GM23338 (cell line): ENCODE data around the gene SNCA.

ENCODE experiments used
- EZH2 ChIP-seq: fragments of 200-600 bp; sonication (generic); IDR thresholded peaks from one replicate; pipeline ENCODE4 v1.8.0; 2017; ENCODE audit warnings: antibody characterized with exemption, mild to moderate bottlenecking, low read depth; ENCODE audit not compliant: unreplicated experiment
- EZH2phosphoT487 ChIP-seq: fragments of 200-600 bp; sonication (generic); IDR thresholded peaks from one replicate; pipeline ENCODE4 v1.8.1; 2018; ENCODE audit warnings: antibody characterized with exemption; ENCODE audit not compliant: unreplicated experiment
- NANOG ChIP-seq: IDR thresholded peaks from 2 replicates; pipeline ENCODE4 v1.6.1; 2016; ENCODE audit warnings: antibody characterized with exemption, borderline replicate concordance
- POLR2AphosphoS5 ChIP-seq: IDR thresholded peaks from 2 replicates; pipeline ENCODE4 v1.6.1; 2016; ENCODE audit warnings: antibody characterized with exemption, low read depth
- ZNF331 ChIP-seq: fragments of 250-450 bp; sonication (Bioruptor Pico); IDR thresholded peaks from 2 replicates; pipeline ENCODE4 v1.5.0; 2020; ENCODE audit warnings: low read depth, mild to moderate bottlenecking, moderate library complexity
- TF ChIP-seq, protein P1 (sequence below), 2 experiments: fragments of 200-600 bp in 1 of 2; sonication (generic) in 1 of 2; conservative IDR thresholded peaks; 2 replicates each; pipeline versions ENCODE4 v1.5.1 to v1.6.1; 2016 to 2017; ENCODE audit warnings: antibody characterized with exemption in 2 of 2, low read depth in 2 of 2, mild to moderate bottlenecking in 2 of 2, moderate library complexity in 1 of 2
- TF ChIP-seq, protein P2 (sequence below): IDR thresholded peaks from 2 replicates; pipeline ENCODE4 v1.6.1; 2016; ENCODE audit warnings: antibody characterized with exemption
- TF ChIP-seq, protein P3 (sequence below): IDR thresholded peaks from one replicate; pipeline ENCODE4 v1.6.1; 2018; ENCODE audit warnings: antibody characterized with exemption; ENCODE audit not compliant: unreplicated experiment

DNA sequence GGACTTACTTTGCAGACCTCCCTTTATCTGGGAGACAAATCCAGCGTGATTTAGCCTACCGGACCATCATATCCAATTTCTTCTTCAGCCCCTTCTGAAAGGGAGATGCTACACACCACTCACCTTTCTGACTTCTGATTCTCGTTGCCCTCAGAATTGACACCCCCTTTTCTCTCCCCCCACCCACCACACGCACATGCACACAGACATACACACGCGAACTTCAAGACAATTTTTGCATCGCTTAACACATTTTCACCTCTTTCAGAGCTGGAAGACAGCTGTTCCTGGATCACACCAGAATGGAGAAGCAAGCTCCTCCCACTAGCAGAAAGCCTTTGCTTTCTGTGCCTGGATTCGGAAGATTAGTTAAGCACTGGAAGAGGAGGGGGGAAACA, 1.0 kb upstream of the SNCA start:
- TF ChIP-seq, protein P1, sequence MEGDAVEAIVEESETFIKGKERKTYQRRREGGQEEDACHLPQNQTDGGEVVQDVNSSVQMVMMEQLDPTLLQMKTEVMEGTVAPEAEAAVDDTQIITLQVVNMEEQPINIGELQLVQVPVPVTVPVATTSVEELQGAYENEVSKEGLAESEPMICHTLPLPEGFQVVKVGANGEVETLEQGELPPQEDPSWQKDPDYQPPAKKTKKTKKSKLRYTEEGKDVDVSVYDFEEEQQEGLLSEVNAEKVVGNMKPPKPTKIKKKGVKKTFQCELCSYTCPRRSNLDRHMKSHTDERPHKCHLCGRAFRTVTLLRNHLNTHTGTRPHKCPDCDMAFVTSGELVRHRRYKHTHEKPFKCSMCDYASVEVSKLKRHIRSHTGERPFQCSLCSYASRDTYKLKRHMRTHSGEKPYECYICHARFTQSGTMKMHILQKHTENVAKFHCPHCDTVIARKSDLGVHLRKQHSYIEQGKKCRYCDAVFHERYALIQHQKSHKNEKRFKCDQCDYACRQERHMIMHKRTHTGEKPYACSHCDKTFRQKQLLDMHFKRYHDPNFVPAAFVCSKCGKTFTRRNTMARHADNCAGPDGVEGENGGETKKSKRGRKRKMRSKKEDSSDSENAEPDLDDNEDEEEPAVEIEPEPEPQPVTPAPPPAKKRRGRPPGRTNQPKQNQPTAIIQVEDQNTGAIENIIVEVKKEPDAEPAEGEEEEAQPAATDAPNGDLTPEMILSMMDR (conservative IDR thresholded peaks at IDR 0.05; ENCODE audit: low read depth in 2 of 2), result no peak
- TF ChIP-seq EZH2 (no peak), POLR2AphosphoS5 (no peak), EZH2phosphoT487 (no peak), ZNF331 (CRISPR knock-in tag) (no peak), NANOG (no peak)
- TF ChIP-seq, protein P2, sequence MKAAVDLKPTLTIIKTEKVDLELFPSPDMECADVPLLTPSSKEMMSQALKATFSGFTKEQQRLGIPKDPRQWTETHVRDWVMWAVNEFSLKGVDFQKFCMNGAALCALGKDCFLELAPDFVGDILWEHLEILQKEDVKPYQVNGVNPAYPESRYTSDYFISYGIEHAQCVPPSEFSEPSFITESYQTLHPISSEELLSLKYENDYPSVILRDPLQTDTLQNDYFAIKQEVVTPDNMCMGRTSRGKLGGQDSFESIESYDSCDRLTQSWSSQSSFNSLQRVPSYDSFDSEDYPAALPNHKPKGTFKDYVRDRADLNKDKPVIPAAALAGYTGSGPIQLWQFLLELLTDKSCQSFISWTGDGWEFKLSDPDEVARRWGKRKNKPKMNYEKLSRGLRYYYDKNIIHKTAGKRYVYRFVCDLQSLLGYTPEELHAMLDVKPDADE, result no peak
- TF ChIP-seq, protein P3, sequence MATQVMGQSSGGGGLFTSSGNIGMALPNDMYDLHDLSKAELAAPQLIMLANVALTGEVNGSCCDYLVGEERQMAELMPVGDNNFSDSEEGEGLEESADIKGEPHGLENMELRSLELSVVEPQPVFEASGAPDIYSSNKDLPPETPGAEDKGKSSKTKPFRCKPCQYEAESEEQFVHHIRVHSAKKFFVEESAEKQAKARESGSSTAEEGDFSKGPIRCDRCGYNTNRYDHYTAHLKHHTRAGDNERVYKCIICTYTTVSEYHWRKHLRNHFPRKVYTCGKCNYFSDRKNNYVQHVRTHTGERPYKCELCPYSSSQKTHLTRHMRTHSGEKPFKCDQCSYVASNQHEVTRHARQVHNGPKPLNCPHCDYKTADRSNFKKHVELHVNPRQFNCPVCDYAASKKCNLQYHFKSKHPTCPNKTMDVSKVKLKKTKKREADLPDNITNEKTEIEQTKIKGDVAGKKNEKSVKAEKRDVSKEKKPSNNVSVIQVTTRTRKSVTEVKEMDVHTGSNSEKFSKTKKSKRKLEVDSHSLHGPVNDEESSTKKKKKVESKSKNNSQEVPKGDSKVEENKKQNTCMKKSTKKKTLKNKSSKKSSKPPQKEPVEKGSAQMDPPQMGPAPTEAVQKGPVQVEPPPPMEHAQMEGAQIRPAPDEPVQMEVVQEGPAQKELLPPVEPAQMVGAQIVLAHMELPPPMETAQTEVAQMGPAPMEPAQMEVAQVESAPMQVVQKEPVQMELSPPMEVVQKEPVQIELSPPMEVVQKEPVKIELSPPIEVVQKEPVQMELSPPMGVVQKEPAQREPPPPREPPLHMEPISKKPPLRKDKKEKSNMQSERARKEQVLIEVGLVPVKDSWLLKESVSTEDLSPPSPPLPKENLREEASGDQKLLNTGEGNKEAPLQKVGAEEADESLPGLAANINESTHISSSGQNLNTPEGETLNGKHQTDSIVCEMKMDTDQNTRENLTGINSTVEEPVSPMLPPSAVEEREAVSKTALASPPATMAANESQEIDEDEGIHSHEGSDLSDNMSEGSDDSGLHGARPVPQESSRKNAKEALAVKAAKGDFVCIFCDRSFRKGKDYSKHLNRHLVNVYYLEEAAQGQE, result no peak
